Islet precursor cell (in vitro differentiated cells): ENCODE data around the gene PRKAG3.
A peak's percentile ranks its signal among the peaks of the same experiment; 100 is the strongest.
"Not testable (repeated sequence)": the region's sequence is repeated elsewhere in the genome, so short reads cannot be mapped to it uniquely, and the experiment has no call there.

Experiments used
- DNase-seq: peaks from one replicate; pipeline ENCODE4 v3.0.0-alpha.2; 2018

The PRKAG3 gene

DNA sequence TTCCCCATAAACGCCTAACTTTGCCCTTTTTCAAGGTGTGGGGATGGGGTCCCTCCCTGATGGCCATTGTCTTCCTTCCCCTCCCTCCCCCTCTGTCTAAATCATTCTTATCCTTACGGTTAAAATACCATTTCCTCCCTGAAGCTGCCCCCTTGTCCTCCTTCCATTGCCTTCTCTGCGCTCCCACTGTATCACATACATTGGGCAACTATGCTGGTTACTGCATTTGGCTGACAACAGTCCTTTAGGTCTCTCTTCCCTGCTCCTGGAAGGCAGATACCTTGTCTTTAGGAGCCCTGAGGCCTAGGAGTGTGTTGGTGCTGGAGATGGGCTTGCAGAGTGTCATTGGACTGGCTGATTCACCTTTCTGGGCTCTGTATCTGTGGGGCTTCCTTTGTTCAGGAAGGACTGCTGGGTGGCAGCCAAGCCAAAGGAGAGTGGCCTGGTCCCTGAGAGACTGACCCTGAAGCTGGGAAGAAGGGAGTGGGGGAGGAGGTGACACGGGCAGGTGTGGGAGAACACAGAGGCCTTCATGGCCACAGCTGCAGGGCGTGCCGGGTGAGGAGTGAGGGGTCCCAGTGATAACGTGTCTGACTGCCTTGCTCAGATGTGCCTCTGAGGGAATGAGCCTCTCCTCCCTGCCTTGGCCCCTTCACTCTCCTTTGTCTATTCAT is 30.2 kb upstream of the PRKAG3 start:
- peak; percentile 62 for DNase-seq

DNA sequence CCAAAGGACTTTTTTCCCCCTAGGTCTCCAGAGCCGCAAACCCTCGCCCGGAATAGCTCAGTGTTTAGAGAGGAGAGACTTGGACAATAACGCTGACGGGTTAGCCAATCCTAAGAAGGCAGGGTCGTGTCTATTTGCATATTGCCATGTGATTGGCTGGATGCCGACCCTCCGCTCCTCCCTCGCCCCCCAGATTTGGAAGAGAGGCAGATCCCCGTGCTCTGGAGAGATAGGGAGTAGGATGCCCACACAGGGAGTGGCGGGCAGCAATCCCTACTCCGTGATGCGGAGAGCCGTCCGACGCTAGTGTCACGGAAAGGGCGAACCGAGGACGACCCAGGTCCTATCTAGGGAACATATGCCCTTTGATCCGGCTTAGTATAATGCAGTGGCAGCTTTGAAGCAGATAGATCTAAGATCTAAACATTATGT is 29.4 kb upstream of the PRKAG3 start:
- peak; percentile 97 for DNase-seq

DNA sequence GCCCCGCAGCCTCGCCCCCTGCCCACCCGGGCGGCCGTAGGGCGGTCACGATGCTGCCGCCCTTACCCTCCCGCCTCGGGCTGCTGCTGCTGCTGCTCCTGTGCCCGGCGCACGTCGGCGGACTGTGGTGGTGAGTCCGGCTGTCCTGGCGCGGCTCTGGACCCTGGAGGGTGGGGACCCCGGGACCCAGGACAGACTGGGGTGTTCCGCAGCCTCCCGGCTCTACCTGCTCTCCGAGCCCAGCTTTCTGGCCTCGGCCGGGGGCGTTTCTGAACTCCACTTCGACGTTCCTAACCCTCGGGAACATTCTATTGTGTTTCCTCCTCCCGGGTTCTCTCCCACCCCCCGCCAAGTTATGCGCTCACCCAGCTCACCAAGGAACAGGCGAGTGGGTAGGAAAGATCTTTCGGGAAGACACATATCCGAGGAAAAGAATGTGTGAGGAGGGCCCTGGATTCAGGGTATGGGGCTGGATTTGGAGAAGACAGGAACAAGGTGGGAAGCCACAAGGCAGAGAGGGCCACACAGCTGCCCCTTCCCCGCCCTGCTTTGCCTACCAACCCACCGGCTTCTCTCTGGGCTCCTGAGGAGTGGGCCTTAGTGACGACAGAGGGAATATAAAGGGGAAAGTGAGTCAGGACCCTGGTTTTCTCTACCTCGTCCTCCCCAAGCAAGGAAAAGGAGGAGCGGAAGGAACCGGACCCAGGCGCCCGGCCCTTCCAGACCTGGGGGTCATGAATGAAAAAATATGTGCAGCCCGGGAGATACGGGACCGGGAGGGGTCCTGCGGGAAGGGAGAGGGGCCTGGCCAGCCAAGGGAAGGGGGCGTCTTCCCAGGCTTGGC is 28.6 kb upstream of the PRKAG3 start:
- peak; percentile 65 for DNase-seq

DNA sequence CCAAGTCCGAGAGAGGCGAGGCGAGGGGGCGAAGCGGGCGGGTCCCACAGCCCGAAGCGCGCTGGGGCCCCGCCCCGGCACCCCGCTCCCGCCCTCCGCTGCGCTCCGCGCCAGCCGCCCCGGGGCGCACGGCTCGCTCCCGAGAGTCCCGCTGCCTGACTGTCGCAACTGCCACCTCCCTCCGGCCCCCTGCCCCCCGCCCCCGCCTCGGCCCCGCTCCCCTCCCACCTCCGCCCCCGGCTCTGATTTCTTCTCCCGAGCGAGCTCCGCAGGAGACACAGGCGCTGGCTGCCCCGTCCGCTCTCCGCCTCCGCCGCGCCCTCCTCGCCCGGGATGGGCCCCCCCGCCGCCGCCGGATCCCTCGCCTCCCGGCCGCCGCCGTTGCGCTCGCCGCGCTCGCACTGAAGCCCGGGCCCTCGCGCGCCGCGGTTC is 28.0 kb upstream of the PRKAG3 start, which contains the start of gene WNT6:
Gene WNT6, plus strand, starts transcription at position 250 of the 432 bp plus-strand sequence. CDS start 233 bp downstream, outside the sequence.
- peak; percentile 79 for DNase-seq

DNA sequence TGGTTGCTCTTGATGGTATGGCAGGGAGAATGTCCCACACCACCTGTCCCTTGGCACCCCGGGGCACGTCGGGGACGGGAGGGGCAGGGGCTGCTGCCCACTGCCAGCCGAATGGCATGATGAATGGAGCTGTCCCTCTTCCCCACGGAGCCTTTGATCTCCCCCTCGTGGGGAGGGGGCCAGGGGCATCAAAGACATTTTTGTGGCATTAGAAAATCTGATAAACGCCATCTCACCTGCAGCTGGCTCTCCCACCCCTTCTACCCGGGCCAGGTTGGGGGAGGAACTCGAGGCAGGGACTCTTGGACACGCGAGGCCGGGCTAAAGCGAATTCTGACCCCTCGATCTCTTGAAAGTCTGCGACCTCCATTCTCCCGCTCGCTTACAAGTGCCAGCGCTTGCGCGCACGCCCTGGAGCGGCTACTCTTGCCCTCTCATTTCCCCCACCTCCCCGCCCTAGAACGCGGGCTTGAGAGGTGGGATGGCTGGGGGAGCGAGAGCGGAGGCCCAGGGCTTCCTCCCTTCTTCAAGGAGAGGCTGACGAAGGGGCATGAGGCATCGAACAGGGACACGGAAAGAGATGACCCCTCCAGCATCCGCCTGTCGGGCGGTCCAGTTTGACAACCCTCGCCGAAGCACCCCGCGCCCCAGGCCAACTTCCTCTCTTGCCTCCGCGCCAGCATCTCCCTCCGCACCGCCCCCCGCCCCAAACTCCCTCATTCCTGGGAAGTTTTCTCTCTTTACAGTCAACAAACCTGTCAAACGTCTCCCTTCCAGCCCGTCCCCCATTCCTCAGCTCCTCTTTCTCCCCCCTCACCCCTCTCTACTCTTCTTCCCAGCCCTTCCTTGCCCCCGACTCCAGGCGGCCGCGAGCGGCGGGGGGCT is 27.3 kb upstream of the PRKAG3 start:
- DNase-seq = peak; percentile 74

DNA sequence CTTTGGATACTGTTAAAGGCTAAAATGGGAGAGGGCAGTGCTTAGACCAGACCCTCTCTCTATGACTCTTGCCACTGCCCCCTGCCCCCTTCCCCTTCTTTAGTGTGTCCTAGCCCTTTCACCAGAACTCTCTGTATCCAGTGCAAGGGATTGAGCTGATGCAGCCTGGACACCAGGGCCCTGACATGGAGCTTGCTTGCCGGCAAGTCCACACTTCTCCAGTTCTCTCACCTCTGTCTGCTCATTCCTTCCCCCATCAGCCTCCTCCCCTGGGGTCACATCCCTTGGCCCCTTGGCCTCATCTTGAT is 26.5 kb upstream of the PRKAG3 start:
- no peak for DNase-seq

DNA sequence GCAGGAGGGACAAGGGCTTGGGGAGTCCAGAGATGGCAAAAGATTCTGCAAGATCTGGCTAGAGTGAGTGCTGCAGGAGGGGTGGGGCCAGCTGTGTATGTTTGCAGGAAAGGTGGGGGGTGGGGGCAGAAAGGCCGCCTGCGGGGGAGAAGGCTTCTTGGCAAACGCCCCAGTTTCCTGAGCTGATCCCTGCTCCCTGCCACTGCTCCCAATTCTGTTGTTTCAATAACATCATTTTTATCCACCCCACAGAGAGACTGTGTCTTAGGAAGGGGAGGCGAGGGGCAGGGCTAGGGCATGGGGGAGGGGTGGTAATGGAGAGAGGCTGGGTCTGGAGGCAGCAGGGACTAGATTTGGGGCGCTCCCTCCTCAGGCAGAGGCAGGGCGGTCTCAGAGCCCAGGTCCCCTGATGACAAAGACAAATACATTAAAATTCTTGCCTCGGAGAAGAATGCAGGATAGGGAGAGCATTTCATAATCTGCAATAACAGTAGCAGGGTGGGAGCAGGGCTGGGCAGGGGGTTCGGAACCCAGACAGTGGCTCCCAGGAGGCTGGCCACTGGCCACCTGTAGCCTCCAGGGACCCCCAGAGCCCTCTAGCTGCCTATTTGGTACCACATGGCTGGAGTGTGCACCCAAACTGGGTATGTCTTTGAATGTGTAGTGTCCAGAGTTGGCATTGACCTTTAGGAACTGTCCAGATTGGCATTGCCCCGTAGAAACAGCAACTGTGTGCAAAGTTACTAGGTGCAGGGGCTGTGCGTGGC is 26.0 kb upstream of the PRKAG3 start:
- DNase-seq = no peak

DNA sequence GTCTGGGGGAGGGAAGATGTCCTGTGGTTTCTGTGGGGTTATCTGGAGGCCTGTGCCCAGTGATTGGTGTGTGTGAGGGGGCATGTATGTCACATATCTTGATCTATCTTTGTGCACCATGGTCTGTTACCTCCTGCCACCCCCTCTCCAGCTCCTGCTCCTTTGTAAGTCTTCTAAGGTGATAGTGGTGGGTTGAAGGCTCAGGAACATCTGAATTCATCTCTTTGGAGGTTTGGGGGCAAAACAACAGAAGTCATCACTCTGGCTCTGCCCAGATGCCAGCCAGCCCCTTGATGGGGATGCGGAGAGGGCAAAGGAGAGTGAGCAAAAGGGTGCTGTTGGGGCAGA is 25.3 kb upstream of the PRKAG3 start:
- no peak for DNase-seq

DNA sequence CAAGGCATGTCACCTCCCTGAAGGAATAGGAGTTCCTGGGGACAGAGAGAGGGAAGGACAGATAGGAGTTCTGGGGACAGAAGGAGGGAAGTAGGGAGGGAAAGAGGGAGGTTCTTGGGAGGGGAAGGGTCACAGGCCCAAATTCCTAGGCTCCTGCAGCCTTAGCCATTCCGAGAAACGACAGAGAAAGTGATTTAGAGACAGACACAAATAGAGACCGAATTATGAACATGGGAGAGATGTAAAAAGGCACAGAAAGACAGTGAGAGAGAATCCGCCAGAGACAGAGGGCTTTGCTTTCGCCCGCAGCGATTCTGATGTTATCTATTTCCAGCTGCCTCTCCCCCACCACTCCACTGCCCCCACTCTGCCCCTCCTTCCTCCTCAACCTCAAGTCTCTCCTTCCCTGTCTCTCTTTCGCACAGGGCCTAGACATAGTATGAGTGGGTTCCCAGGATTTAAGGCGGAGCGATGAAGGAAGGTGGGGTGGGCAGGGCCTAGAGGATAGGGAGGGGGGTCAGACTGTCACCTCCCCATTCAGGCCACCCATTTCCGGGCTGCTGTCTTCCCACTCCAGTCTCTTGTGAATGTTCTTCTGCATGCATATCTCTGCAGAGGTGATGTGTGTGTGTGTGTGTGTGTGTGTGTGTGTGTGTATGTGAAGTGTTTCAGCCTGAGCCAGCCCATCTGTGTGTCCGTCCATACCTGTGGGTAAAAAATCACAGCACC is 24.7 kb upstream of the PRKAG3 start:
- peak; percentile 92 for DNase-seq

DNA sequence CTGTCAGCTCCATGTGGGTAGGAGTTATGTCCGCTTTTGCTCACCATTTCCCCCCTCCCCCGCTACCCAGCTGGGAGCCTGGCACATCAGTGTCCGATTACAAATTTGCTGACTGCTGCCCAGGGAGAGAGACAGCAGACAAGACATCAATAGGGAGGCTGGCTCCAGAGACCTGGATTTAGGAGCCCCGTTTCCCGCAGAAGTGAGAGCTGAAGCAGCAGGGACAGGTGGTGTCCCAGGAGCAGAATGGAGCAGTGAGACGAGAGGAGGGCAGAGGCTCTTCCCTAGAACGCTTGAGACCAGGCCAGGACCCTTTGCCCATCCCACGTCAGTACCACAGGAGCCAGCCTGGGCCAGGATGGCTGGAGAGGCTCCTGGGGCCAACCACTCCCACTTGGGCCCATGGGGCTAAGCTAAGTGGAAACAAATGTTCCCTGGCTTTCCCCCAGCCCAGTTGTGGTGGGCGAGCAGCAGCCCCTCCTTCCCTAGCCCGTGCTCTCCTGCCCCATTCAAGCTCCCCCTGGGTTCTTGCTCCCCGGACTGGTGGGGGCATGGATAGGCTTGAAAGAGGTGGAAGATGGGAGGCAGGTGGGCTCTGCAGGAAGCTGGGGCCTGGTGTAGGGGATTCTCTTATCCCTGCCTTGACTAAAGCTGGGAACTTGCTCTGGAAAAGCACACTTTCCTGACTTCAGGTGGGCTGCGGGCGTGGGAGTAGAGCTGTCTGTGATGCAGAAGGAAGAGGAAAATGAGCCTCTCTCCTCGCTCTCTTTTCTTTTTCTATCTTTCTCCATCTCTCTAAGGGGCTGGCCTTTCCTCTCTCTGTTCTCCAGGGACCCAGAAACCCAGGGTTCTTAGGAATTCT is 23.9 kb upstream of the PRKAG3 start:
- no peak for DNase-seq

DNA sequence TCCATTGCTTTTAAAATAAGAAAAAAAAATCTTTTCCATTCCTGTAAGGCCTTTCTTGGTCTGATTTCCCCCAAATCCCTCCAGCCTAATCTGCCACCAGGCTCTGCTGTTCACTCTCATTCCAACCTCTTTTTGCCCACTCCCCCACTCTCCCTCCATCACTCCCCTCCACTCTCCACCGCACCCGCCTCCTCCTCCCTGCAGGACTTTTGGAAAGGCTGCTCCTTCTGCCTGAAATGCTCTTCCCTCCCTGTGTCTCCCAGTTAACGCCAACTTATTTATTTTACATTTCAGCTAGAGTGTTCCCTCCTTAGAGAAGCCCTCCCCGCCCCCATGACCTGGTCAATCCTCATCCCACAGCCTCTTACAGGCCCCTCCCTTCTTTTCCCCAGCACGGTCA is 23.3 kb upstream of the PRKAG3 start:
- no peak for DNase-seq

DNA sequence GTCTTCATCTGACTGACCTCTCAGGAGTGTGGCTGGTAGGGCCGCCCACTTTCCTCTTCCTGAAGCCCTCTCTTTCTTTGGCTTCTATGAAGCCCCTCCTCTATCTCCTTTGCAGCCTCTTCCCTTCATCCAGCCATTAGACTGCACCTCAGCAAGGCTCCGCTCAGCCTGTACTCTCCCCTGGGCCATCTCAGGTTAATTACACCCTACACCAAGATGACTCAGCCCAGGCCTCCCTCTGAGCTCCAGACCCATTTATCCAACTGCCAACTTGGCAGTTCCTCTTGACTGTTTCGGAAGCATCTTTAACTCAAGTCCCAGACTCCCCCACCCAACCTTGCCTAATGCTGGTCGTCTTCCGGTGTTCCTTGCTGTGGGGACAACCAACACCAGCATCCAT is 22.2 kb upstream of the PRKAG3 start:
- peak; percentile 97 for DNase-seq

DNA sequence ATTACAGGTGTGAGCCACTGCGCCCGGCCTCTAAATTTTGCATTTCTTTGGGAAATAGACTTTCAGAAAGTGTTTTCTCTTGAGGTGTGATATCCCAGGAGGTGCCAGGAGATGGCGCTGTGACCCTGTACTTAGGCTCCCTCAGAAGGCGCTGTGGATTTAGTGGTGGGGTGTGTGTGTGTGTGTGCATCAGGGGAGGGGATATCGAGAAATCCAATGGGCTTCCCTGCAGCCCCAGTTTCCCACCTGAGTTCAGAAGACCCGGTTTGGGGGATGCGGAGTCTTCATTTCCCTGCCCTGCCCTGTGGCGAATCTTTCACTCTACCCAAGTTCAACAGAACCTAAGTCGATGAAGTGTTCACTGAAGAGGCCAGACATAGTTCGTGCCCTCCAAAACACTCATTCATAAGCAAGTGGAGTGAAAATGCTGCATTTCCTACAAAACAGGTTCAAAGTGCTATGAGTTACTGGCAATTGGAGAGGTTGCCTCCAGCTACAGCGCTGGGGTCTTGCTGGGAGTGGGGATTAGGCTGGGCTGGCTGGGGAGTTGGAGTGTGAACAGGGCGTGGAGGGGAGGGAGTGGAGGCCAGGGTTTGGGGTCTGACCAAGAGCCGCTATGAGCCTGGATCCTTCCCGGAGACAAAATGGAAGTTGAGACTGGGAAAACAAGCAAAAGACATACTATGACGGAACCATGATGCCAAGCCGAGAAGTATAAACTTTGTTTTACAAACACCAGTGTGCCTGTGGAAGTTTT is 21.5 kb upstream of the PRKAG3 start:
- peak; percentile 83 for DNase-seq

DNA sequence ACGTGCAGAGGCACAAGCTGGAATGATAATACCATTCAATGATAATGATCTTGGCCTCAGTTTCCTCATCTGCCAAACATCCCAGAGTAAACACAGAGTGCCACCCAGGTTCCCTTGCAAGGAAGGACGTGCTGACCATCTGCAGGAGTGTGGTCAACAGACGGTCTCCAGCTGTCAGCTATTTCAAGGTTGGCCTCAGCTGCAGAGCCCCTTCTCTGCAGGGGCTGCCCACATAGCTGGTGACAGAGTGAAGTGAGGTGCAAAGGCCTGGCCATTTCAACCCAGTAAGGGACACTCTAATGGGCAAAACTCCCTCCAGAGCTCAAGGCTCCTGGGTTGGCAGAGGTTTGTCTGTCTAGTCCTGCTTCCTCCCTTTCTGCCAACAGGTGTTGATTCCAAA is 19.7 kb upstream of the PRKAG3 start:
- DNase-seq = no peak

DNA sequence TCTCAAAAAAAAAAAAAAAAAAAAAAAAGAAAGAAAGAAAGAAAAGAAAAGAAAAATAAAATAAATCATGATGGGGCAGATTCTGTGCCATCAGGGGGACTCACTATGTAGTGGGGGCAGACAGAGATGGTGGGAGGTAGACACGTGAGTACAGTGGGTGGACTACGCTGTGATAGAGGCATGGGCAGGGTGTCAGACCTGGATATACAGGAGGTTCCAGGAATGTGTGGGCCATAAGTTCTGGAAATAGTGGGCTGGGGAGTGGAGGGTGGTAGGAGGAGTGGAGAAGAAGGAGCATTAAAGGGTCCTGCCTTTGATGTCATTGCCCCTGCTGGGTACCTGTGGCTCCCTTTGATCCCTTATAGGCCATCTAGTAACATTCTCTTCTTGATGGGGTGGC is 19.2 kb upstream of the PRKAG3 start:
- DNase-seq = no peak

DNA sequence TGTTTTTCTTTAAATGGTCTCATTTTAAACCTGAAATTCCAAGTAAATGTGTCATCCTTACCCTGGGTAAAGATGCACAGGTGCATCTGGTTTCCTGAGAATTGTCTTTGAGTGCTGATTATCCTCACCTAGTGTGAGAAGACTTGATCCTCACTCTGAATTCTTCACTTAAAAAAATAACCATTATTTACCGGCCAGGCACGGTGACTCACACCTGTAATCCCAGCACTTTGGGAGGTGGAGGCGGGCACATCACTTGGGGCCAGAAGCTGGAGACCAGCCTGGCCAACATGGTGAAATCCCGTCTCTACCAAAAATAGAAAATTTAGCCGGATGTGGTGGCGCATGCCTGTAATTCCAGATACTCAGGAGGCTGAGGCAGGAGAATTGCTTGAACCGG is 18.1 kb upstream of the PRKAG3 start:
- DNase-seq = no peak

DNA sequence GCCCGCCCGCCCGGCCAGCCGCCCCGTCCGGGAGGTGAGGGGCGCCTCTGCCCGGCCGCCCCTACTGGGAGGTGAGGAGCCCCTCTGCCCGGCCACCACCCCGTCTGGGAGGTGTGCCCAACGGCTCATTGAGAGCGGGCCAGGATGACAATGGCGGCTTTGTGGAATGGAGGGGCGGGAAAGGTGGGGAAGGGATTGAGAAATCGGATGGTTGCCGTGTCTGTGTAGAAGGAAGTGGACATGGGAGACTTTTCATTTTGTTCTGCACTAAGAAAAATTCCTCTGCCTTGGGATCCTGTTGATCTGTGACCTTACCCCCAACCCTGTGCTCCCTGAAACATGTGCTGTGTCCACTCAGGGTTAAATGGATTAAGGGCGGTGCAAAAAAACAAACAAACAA is 15.4 kb upstream of the PRKAG3 start:
- not testable (repeated sequence) for DNase-seq

DNA sequence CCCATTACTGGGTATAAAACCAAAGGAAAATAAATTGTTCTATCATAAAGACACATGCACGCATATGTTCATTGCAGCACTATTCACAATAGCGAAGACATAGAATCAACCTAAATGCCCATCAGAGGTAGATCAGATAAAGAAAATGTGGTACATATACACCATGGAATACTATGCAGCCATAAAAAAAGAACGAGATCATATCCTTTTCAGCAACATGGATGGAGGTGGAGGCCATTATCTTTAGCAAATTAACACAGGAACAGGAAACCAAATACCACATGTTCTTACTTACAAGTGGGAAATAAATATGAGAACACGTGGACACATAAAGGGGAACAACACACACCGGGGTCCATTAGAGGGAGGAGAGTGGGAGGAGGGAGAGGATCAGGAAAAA is 12.7 kb upstream of the PRKAG3 start:
- not testable (repeated sequence) for DNase-seq

DNA sequence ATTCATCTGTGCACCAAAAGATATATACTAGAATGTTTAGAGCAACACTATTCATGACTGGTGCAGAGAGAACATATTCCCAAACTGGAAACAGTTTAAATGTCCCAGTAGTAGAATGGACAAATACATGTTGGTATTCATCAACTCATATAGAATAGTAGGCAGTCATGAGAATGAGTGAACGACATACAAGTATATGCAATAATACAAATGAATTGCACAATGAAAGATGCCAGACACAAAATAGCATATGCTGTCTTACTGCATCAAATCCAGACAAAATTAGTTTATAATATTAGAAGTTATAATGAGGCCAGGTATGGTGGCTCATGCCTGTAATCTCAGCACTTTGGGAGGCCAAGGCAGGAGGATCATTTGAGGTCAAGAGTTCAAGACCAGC is 8.3 kb upstream of the PRKAG3 start:
- no peak for DNase-seq

DNA sequence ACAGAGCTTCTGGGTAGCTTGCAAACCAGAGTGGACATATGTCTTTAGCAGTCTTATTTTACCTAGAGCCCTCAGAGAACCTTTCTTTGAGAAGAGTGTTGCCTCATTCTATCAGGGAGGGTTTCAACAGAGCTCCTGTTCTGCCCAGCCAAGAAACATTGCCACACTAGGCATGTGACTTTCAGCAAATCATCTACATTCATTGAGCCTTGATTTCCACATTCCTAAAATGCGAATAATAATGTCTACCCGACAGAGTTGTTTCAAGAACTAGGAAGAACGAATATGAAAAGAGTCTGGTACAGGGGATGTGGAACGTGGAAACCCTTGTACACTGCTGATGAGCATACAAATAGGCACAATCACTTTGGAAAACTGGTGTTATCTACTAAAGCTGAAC is 7.8 kb upstream of the PRKAG3 start:
- no peak for DNase-seq
